ENCODE results near the gene SPRED2. TPM values are rescaled to one million over a fixed set of nuclear protein-coding genes. Genes with fewer than 3 reads are reported as not detected.

Gene SPRED2
- total and polyA plus RNA-seq, 2 of the 8 experiments (the other 6 are each of a cell fraction or from before 2014, with no cell fraction given) = 15.3 to 22.5 TPM

- TF ChIP-seq CHD7 (IDR thresholded peaks at IDR 0.05; ENCODE audit: insufficient replicate concordance, low read length) (no peak), TEAD4 (IDR thresholded peaks at IDR 0.05; ENCODE audit: low read depth, low read length) (no peak), SAP30 (IDR thresholded peaks at IDR 0.05; ENCODE audit: insufficient read depth, insufficient replicate concordance, low read length) (no peak), EGR1 (IDR thresholded peaks at IDR 0.05; ENCODE audit: borderline replicate concordance, low read depth, low read length) (no peak), TAF1 (IDR thresholded peaks at IDR 0.05; ENCODE audit: low read depth, low read length) (no peak), ATF2 (IDR thresholded peaks at IDR 0.05; ENCODE audit: low read length) (no peak), RAD21 (IDR thresholded peaks at IDR 0.05 in 1 of 2, conservative IDR thresholded peaks at IDR 0.05 in 1 of 2; ENCODE audit: low read depth in 2 of 2, low read length in 2 of 2) (no peak)
Observed at GRCh38 chr2:65320946-65321345, 111.5 kb downstream of the SPRED2 start (continued).

Measured in H1 (cell line).